Common myeloid progenitor, CD34-positive (primary cell): ENCODE data around the gene TIMM50.

ENCODE experiments used
- CTCF ChIA-PET: fragments of 350-600 bp; sonication (Branson Sonifier 250); formaldehyde crosslinking; loops from one replicate; lab custom pipeline; 2021; ENCODE audit warnings: antibody characterized with exemption; lab: Charles Lee
- POLR2A ChIA-PET: fragments of 350-600 bp; sonication (Branson Sonifier 250); formaldehyde crosslinking; loops from one replicate; lab custom pipeline; 2021; ENCODE audit warnings: antibody characterized with exemption; lab: Charles Lee
- DNase-seq, 3 donors: peaks; one replicate each; pipeline versions ENCODE4 v3.0.0 to v3.0.0-alpha.2; 2013
- H3K27ac ChIP-seq, 2 experiments: 1 replicate in 1 of 2; 2 replicates in 1 of 2; pipeline ENCODE4 v1.7.0; 2013; ENCODE audit warnings: inconsistent platforms in 2 of 2, low read length in 2 of 2, mild to moderate bottlenecking in 2 of 2, low read depth in 1 of 2, moderate library complexity in 1 of 2; ENCODE audit not compliant: severe bottlenecking in 2 of 2, insufficient read depth in 1 of 2, poor library complexity in 1 of 2
- H3K27me3 ChIP-seq, 5 experiments: replicated peaks in 2 of 5; 1 replicate in 3 of 5; 2 replicates in 2 of 5; pipeline versions ENCODE4 v1.6.1 to v1.7.0; 2013; ENCODE audit warnings: low read length in 4 of 5, mild to moderate bottlenecking in 2 of 5, moderate library complexity in 2 of 5, inconsistent platforms in 1 of 5; ENCODE audit not compliant: insufficient read depth in 5 of 5, control insufficient read depth in 4 of 5
- H3K36me3 ChIP-seq, 4 experiments: 1 replicate in 2 of 4; 2 replicates in 2 of 4; pipeline versions ENCODE4 v1.6.1 to v1.7.0; 2013; ENCODE audit warnings: low read length in 3 of 4, control low read depth in 1 of 4, mild to moderate bottlenecking in 1 of 4; ENCODE audit not compliant: control insufficient read depth in 4 of 4, insufficient read depth in 4 of 4
- H3K4me1 ChIP-seq, 4 experiments: 1 replicate in 3 of 4; 2 replicates in 1 of 4; pipeline versions ENCODE4 v1.6.1 to v1.7.1; 2013; ENCODE audit warnings: low read length in 3 of 4, mild to moderate bottlenecking in 3 of 4, control low read depth in 1 of 4, inconsistent platforms in 1 of 4, moderate library complexity in 1 of 4; ENCODE audit not compliant: control insufficient read depth in 4 of 4, insufficient read depth in 4 of 4; ENCODE audit errors: control extremely low read depth in 1 of 4
- H3K4me3 ChIP-seq, 7 experiments: 1 replicate in 4 of 7; 2 replicates in 3 of 7; pipeline versions ENCODE4 v1.5.1 to v1.7.0; 2013; ENCODE audit warnings: mild to moderate bottlenecking in 7 of 7, low read length in 6 of 7, moderate library complexity in 6 of 7, inconsistent platforms in 2 of 7, low read depth in 2 of 7, control low read depth in 1 of 7; ENCODE audit not compliant: insufficient read depth in 4 of 7, control insufficient read depth in 1 of 7; ENCODE audit errors: extremely low read depth in 1 of 7
- H3K9me3 ChIP-seq, 5 experiments: 1 replicate in 4 of 5; 2 replicates in 1 of 5; pipeline versions ENCODE4 v1.6.1 to v1.7.1; 2013; ENCODE audit warnings: low read length in 4 of 5, mild to moderate bottlenecking in 2 of 5, inconsistent platforms in 1 of 5, low read depth in 1 of 5, moderate library complexity in 1 of 5; ENCODE audit not compliant: control insufficient read depth in 4 of 5, insufficient read depth in 2 of 5; ENCODE audit errors: control extremely low read depth in 1 of 5
- WGBS: methylation state at CpG from one replicate; pipeline ENCODE4 v1.1.5; 2013; ENCODE audit not compliant: insufficient coverage; 5-methylcytosine and 5-hydroxymethylcytosine counted together

The TIMM50 gene

GRCh38 chr19:39539165-39539517, 58.5 kb downstream of the TIMM50 start:
- H3K9me3 ChIP-seq = no peaks in the 10 kb centered on the region
- no peak for DNase-seq
- peaks cover 8 to 28% (median 15%) of the 10 kb centered on the region in 4 experiments for H3K4me1 ChIP-seq
- ChIA-PET POLR2A (interaction anchor here (1.2 kb wide), 1 partner anchor 137 kb away, joined by 3 read pairs; no protein-coding TSS in a partner anchor), CTCF (interaction anchor here (0.8 to 1.2 kb wide), 2 partner anchors 70 to 685 kb away, joined by 3 read pairs; no protein-coding TSS in a partner anchor)
- H3K27ac ChIP-seq = peak overlapping the region; percentile 46 to 88
- peak overlapping the region; percentile 67 to 97 (median 92) for H3K4me3 ChIP-seq
- no peaks in the 10 kb centered on the region for H3K27me3 ChIP-seq
- WGBS = 4% methylated on average over 7 of the region's 10 CpGs
- no peaks in the 10 kb centered on the region for H3K36me3 ChIP-seq

- H3K9me3 ChIP-seq = no peaks in the 10 kb centered on the region
- under 1% methylated on average over 84 of the region's 84 CpGs for WGBS
- H3K4me3 ChIP-seq = peak within 1 kb of the TSS; percentile 67 to 97 (median 92)
- H3K27ac ChIP-seq = peak within 1 kb of the TSS; percentile 86 to 88
- peaks cover 8 to 28% (median 16%) of the 10 kb centered on the region in 4 experiments for H3K4me1 ChIP-seq
- CTCF ChIA-PET = interaction anchor here (0.8 to 2.5 kb wide), 4 partner anchors 11 to 686 kb away, joined by 3 to 11 read pairs (median 4); no protein-coding TSS in a partner anchor
- no peaks in the 10 kb centered on the region for H3K36me3 ChIP-seq
- no peaks in the 10 kb centered on the region for H3K27me3 ChIP-seq
- DNase-seq = peak; percentile 94 to 96 (median 95)
- POLR2A ChIA-PET = interaction anchor here (1.2 kb wide), 1 partner anchor 137 kb away, joined by 3 read pairs; no protein-coding TSS in a partner anchor
Measured at GRCh38 chr19:39539518-39540332, 59.1 kb downstream of the TIMM50 start, which contains the start of gene EID2. TSS of gene EID2 (minus strand) at chr19:39540161. CDS start at chr19:39540079, 82 bp downstream.

GRCh38 chr19:39540333-39540673, 59.7 kb downstream of the TIMM50 start:
- Histone ChIP-seq H3K27me3 (no peaks in the 10 kb centered on the region), H3K4me3 (peak overlapping the region in 4 of 7 experiments; percentile 91 to 97 (median 95)), H3K27ac (no peak overlapping the region), H3K4me1 (peaks cover 8 to 28% (median 17%) of the 10 kb centered on the region in 4 experiments), H3K9me3 (no peaks in the 10 kb centered on the region), H3K36me3 (no peaks in the 10 kb centered on the region)
- DNase-seq = no peak
- WGBS = 0% methylated on average over 3 of the region's 10 CpGs
- ChIA-PET POLR2A (no interaction called here), CTCF (interaction anchor here (1.5 to 2.5 kb wide), 2 partner anchors 11 to 132 kb away, joined by 4 to 11 read pairs; no protein-coding TSS in a partner anchor)
